ENCODE data around the gene DLEC1.
"Not testable (repeated sequence)": the region's sequence is repeated elsewhere in the genome, so short reads cannot be mapped to it uniquely, and the experiment has no call there.

DLEC1 gene

DNA sequence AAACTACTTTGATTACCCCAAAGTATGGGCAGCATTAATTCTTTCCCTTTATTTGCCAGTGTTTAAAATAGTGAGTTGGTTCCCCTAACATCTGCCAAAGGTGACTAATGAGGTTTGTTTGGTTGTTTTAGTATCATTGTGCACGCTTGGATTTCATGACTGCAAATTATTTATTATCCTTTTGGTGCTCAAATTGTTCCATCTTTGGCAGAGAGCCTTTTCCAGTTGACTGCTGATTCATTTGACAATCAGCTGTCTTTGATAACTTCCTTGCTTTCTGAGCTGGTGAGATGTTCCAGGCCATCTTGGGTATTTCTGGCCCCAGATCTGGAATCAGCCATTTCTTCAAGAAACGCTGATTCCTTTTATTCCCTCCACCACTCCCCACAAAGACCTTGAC is 8.9 kb downstream of the DLEC1 start:
- H3K27me3 Mint-ChIP-seq = peaks cover 12 to 19% of the 10 kb centered on the region in 2 donors
- ATAC-seq (replicated peaks) (no peak), DNase-seq (no peak)
- no peaks in the 10 kb centered on the region for H3K4me1 Mint-ChIP-seq
- H3K4me3 Mint-ChIP-seq = no peak overlapping the region
- no peaks in the 10 kb centered on the region for H3K36me3 Mint-ChIP-seq
- no peaks in the 10 kb centered on the region for H3K9me3 Mint-ChIP-seq
- no peak overlapping the region for H3K27ac Mint-ChIP-seq

DNA sequence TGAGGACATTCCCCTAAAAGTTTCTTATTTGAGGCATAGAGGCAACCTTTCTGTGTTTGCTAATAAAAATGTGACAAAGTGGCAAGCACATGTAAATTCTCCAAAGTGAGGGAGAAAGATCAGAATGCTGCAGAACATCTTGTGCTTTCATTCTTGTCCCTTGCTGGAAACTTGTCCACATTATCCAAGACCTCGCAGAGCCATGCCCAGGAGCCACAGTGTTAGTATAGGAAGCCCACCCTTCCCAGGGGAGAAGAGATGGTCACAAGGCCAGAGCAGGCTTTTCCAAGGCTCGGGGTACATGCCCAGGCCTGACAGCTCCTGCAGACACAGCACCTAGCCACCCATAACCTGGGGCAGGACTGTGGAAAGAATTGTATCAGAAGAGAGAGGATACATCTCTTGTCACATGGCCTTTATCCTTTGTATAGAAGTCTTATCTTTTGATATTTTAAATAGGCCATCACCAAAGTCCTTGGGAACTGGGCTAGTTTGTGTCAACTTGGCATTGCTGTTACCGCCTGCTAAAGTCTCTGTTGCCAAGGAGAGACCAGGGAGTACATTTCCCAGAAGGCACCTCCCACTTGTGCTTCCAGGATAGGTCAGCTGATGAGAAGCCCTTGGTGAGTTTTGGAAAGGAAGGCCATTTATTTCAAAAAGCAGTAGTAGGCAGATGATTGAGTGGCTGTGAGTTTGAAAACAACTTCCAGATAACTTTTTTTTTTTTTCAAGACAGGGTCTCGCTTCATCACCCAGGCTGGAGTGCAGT is 10.5 kb downstream of the DLEC1 start:
- peaks cover 11 to 16% of the 10 kb centered on the region in 2 donors for H3K27me3 Mint-ChIP-seq
- H3K4me3 Mint-ChIP-seq = no peak overlapping the region
- no peaks in the 10 kb centered on the region for H3K4me1 Mint-ChIP-seq
- no peak overlapping the region for H3K27ac Mint-ChIP-seq
- H3K36me3 Mint-ChIP-seq = no peaks in the 10 kb centered on the region
- DNase-seq = no peak
- ATAC-seq (replicated peaks) = no peak
- no peaks in the 10 kb centered on the region for H3K9me3 Mint-ChIP-seq

DNA sequence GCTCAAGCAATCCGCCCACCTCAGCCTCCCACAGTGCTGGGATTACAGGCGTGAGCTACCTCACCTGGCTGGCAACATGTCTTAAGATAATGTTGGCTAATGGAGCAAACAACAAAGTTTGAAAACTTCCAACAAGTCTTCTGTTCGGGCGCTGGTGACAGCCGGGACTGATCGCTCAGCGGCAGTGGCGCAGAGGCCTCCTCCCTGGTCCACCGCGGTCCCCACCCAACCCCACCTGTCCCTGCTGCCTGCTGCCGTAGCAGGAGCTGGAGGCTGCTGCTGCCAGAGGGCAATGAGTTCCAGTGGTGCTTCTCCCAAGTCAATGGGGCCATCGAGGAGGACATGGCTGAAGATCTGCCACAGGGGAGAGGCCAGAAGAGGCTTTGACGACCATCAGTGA is 12.1 kb downstream of the DLEC1 start:
- H3K9me3 Mint-ChIP-seq = no peaks in the 10 kb centered on the region
- DNase-seq = no peak
- no peaks in the 10 kb centered on the region for H3K36me3 Mint-ChIP-seq
- peaks cover 12 to 13% of the 10 kb centered on the region in 2 donors for H3K27me3 Mint-ChIP-seq
- H3K4me3 Mint-ChIP-seq = no peak overlapping the region
- H3K27ac Mint-ChIP-seq = no peak overlapping the region
- peaks cover 0 to 4% of the 10 kb centered on the region in 2 donors for H3K4me1 Mint-ChIP-seq
- ATAC-seq (replicated peaks) = no peak

DNA sequence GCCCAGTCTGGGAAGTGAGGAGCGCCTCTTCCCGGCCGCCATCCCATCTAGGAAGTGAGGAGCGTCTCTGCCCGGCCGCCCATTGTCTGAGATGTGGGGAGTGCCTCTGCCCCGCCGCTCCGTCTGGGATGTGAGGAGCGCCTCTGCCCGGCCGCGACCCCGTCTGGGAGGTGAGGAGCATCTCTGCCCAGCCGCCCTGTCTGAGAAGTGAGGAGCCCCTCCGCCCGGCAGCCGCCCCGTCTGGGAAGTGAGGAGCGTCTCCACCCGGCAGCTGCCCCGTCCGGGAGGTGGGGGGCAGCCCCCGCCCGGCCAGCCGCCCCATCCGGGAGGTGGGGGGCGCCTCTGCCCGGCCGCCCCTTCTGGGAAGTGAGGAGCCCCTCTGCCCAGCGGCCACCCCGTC is 14.3 kb downstream of the DLEC1 start:
- not testable (repeated sequence) for H3K27ac Mint-ChIP-seq; H3K9me3 Mint-ChIP-seq; DNase-seq; H3K4me3 Mint-ChIP-seq; ATAC-seq (replicated peaks); H3K4me1 Mint-ChIP-seq; H3K36me3 Mint-ChIP-seq
- H3K27me3 Mint-ChIP-seq = peaks cover 12 to 13% of the 10 kb centered on the region in 2 donors

DNA sequence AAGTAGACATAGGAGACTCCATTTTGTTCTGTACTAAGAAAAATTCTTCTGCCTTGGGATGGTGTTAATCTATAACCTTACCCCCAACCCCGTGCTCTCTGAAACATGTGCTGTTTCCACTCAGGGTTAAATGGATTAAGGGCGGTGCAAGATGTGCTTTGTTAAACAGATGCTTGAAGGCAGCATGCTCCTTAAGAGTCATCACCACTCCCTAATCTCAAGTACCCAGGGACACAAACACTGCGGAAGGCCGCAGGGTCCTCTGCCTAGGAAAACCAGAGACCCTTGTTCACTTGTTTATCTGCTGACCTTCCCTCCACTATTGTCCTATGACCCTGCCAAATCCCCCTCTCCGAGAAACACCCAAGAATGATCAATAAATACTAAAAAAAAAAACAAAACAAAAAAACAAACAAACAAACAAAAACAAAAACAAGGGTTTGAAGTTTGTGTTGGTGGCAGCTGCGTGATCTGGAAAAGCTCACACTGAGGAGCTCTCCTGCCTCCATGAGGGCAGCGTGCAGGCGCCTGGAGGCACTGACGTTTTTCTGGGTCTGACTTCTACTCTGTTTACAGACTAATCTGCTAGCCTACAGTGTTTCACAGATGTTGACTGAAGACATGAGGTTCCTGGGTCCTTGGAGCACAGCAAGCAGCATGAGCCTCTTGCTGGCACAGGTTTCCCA is 14.9 kb downstream of the DLEC1 start:
- H3K9me3 Mint-ChIP-seq; H3K4me3 Mint-ChIP-seq; DNase-seq; ATAC-seq (replicated peaks); H3K4me1 Mint-ChIP-seq; H3K27ac Mint-ChIP-seq; H3K36me3 Mint-ChIP-seq: not testable (repeated sequence)
- peaks cover 12 to 13% of the 10 kb centered on the region in 2 donors for H3K27me3 Mint-ChIP-seq

DNA sequence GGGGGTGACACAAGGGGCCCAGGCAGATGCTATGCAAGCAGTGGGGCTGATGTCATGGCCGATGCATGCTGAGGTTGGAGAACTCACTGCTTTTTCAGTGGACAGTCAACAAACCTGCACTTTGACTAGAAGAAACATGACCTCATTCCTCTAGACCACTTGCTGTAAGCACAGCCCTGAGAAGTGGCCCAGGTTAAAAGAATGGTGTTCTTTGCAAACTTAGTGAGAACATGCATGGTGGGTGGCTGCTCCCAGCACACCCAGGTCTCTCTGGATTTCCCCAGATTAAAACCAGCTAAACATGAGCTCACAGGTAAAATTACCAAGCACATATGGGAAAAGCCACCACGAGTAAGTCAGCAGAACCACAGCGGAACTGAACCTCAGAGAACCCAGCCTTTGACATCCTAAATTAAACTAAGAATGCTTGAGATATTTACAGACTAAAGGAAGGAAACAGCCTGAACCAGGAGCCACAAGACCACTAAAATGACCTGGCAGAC is 15.5 kb downstream of the DLEC1 start:
- DNase-seq (no peak), ATAC-seq (replicated peaks) (no peak)
- no peak overlapping the region for H3K27ac Mint-ChIP-seq
- H3K27me3 Mint-ChIP-seq = peaks cover 7 to 13% of the 10 kb centered on the region in 2 donors
- no peak overlapping the region for H3K4me3 Mint-ChIP-seq
- H3K36me3 Mint-ChIP-seq = no peaks in the 10 kb centered on the region
- H3K9me3 Mint-ChIP-seq = no peaks in the 10 kb centered on the region
- peaks cover 0 to 4% of the 10 kb centered on the region in 2 donors for H3K4me1 Mint-ChIP-seq

DNA sequence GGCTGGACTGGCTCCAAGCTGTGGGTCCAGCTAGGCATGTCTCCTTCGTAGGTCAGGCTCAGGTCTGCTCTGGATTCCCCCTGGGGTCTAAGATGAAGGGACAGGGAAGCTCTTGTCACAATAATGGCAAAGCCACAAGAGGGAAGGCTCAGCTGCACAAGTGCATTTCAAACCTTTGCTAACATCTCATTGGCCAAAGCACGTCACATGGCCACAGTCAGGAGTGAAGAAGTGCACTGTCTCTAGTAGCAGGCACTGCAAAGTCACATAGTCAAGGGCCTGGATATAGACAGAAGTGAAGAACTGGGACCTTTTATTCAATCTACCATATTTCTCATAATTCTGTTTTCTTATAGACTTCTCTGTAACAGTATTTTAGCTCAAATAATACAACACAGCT is 20.1 kb downstream of the DLEC1 start:
- no peak for ATAC-seq (replicated peaks)
- Mint-ChIP-seq H3K27me3 (peaks cover 16 to 22% of the 10 kb centered on the region in 2 donors), H3K4me1 (peaks cover 0 to 4% of the 10 kb centered on the region in 2 donors), H3K9me3 (no peaks in the 10 kb centered on the region), H3K4me3 (no peak overlapping the region), H3K27ac (no peak overlapping the region), H3K36me3 (no peaks in the 10 kb centered on the region)
- no peak for DNase-seq

DNA sequence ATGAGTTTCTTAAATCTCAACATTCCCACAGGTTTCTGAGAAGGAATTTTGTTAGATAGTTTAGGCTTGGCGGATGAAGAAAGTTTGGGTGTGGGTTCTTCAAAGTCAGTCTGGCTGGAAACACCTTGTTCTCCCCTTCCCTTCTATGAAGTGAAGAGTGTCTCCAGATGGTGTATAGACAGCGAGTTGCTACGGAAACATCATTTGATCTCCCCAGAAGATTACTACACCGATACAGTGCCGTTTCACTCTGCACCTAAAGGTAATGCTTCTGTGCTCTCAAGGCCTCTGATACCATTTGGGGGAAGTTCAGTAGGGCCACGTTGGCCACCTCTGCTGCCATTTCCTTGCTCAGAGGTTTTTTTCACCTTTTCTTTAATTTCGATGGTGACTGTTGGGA is 20.6 kb downstream of the DLEC1 start:
- no peak for DNase-seq
- Mint-ChIP-seq H3K4me1 (peaks cover 0 to 4% of the 10 kb centered on the region in 2 donors), H3K9me3 (no peaks in the 10 kb centered on the region), H3K36me3 (no peaks in the 10 kb centered on the region), H3K27me3 (peaks cover 16 to 22% of the 10 kb centered on the region in 2 donors), H3K27ac (no peak overlapping the region), H3K4me3 (no peak overlapping the region)
- ATAC-seq (replicated peaks) = no peak

DNA sequence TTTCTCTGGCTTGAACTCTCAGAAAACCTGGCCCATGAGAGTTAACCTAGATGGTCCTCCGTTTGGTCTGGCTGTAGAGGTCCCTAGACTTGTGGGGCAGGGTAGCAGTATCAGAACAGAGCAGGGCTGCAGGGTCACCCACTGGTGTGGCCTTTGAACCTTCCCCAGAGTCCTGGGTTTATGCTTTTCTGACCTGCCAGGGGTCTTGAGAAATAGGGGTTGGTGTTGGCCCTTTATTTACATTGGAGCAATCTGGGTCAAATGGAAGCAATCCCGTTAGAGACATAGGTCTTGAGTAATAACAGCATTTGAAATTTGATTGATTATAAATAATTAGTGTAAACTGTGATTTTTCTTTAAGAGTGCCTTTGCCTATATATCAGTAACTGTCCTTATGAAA is 23.8 kb downstream of the DLEC1 start:
- no peak overlapping the region for H3K4me3 Mint-ChIP-seq
- no peaks in the 10 kb centered on the region for H3K4me1 Mint-ChIP-seq
- peaks cover 11 to 22% of the 10 kb centered on the region in 2 donors for H3K27me3 Mint-ChIP-seq
- no peaks in the 10 kb centered on the region for H3K36me3 Mint-ChIP-seq
- DNase-seq = no peak
- no peak for ATAC-seq (replicated peaks)
- no peaks in the 10 kb centered on the region for H3K9me3 Mint-ChIP-seq
- no peak overlapping the region for H3K27ac Mint-ChIP-seq

DNA sequence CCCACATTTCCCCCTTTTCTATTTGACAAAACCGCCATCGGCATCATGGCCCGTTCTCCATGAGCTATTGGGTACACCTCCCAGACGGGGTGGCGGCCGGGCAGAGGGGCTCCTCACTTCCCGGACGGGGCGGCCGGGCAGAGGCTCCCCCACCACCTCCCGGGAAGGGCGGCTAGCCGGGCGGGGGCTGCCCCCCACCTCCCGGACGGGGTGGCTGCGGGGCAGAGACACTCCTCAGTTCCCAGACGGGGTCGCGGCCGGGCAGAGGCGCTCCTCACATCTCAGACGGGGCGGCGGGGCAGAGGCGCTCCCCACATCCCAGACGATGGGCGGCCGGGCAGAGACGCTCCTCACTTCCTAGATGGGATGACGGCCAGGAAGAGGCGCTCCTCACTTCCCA is 25.4 kb downstream of the DLEC1 start:
- H3K4me3 Mint-ChIP-seq; H3K36me3 Mint-ChIP-seq; DNase-seq; H3K4me1 Mint-ChIP-seq; H3K9me3 Mint-ChIP-seq; H3K27ac Mint-ChIP-seq; ATAC-seq (replicated peaks): not testable (repeated sequence)
- peaks cover 11 to 22% of the 10 kb centered on the region in 2 donors for H3K27me3 Mint-ChIP-seq

DNA sequence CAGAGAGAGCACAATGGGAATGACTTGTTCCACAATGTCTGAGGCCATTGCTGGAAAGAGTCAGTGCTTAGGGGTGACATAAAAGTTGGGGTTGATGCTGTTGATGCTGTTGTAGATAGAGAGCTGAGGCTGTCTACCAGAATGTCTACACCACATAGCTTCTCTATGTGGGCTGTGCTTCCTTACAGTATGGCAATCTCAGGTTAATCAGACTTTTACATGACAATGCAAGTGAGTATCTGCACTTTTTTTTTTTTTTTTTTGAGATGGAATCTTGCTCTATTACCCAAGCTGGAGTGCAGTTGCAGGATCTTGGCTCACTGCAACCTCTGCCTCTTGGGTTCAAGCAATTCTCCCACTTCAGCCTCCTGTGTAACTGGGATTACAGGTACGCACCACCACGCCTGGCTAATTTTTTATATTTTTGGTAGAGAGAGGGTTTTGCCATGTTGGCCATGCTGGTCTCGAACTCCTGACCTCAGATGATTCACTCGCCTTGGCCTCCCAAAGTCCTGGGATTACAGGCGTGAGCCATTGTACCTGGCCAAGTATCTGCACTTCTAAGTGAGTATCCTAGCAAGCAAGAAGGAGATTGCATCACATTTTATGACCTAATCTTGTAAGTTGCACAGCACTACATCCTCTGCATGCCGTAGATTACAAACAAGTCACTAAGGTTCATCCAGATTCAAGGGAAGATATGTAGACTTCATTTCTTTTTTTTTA is 28.7 kb downstream of the DLEC1 start:
- H3K27ac Mint-ChIP-seq = no peak overlapping the region
- peaks cover 0 to 6% of the 10 kb centered on the region in 2 donors for H3K27me3 Mint-ChIP-seq
- no peaks in the 10 kb centered on the region for H3K36me3 Mint-ChIP-seq
- no peak for ATAC-seq (replicated peaks)
- H3K9me3 Mint-ChIP-seq = no peaks in the 10 kb centered on the region
- no peaks in the 10 kb centered on the region for H3K4me1 Mint-ChIP-seq
- no peak overlapping the region for H3K4me3 Mint-ChIP-seq
- no peak for DNase-seq

DNA sequence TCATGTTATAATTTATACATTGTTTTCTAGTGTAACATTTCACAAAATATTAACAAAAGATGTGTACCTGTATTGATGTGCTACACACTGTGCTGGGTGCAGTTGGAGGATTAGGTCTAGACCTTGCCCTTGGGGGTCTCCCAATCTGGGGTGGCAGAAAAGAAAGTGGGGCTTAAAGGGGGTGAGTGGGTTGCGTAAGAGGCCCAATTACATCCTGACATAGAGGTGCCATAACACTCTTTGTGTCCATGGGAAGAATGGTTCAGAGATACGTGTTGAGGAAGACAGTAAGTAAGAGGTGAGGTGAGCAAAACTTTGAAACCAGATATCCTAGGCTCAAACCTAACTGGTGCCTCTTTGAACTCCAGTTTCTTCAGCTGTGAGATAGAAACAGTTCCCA is 31.0 kb downstream of the DLEC1 start:
- H3K4me1 Mint-ChIP-seq = no peaks in the 10 kb centered on the region
- ATAC-seq (replicated peaks) = no peak

DNA sequence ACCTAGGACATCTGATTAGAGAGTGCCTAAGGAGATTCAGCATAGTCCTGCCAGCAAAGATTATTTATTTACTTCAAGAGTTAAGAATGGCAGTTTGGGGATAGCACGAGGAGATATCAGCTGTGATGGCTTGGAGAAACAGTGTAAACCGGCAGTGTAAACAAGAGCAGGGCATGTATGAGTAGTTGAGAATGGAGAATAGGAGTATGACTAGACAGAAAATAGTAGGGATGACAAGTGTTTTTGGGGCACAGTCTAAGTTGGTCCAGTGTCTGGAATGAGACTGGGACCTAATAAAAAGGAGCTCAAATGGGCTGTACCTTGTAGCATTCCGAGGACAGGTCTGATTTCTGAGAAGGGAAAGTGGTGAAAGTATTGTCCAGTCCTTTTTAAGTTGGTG is 38.1 kb downstream of the DLEC1 start:
- not testable (repeated sequence) for H3K9me3 Mint-ChIP-seq; H3K4me3 Mint-ChIP-seq; H3K27me3 Mint-ChIP-seq; H3K36me3 Mint-ChIP-seq; DNase-seq; H3K27ac Mint-ChIP-seq; ATAC-seq (replicated peaks); H3K4me1 Mint-ChIP-seq

More for the DNA sequence above, 31.0 kb downstream of the DLEC1 start:
- Mint-ChIP-seq H3K4me3 (no peak overlapping the region), H3K27ac (no peak overlapping the region), H3K36me3 (no peaks in the 10 kb centered on the region), H3K9me3 (no peaks in the 10 kb centered on the region), H3K27me3 (peaks cover 4% of the 10 kb centered on the region in 2 donors)
- no peak for DNase-seq

DNA sequence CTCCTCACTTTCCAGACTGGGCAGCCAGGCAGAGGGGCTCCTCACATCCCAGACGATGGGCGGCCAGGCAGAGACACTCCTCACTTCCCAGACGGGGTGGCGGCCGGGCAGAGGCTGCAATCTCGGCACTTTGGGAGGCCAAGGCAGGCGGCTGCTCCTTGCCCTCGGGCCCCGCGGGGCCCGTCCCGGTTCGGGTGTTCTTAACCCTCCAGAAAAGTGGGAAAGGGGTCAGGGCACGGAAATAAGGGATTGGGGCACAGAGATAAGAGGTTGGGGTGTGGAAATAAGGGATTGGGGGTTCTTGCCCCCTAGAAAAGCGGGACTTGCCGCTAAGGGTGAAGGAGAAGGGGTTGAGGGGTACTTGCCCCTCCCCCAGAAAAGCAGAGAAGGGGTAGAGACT is 43.3 kb downstream of the DLEC1 start:
- not testable (repeated sequence) for H3K4me1 Mint-ChIP-seq; H3K4me3 Mint-ChIP-seq; H3K27ac Mint-ChIP-seq; DNase-seq; H3K27me3 Mint-ChIP-seq; ATAC-seq (replicated peaks)
- peaks cover 7 to 14% of the 10 kb centered on the region in 2 donors for H3K36me3 Mint-ChIP-seq
- H3K9me3 Mint-ChIP-seq = peaks cover 8 to 14% of the 10 kb centered on the region in 2 donors
